GM12872 (cell line): ENCODE data around the gene VDAC1.

Experiments used
- CTCF ChIP-seq: IDR thresholded peaks from 3 replicates; pipeline ENCODE4 v1.5.1; 2011; ENCODE audit warnings: low read depth, mild to moderate bottlenecking, low read length, moderate library complexity; ENCODE audit not compliant: insufficient read depth

The VDAC1 gene

DNA sequence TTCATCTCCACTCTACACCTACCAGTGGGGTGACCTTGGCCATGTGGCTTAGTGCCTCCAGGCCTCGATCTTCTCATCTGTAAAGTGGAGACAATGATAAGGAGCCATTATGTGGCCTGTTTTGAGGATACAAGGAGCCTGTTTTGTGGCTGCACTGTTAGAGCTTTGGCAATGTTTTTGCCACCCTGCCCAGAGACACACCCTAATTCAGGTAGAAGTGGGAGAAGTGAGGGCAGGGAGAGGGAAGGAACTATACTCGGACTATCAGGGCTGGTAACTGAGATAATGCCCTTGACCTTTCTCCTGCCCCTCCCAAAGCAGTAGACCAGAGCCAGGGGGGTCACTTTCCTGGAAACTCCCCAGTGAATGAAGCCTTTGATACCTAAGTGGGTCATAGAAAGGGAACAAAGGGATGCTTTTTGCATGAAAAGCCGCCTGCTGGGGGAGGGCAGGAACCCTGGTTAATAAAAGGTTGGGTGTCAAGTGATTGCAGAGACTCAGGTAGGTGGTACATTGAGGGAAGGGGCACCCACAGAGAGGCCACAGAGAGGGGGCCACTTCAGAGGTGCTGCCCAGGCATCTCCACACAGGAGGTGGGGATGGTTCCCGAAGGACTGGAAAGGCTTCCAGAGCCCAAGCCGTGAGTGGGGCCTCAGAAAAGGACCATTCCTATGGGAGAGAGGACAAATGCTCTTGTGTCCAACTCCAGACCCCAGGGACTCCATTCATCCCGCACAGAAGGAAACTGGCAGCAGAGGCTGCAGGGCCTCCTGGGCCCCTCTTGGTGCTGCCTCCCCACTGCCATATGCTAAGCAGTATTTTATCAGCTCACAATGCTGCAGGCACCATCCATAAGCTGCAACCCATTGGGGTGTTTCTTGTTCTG is 42.3 kb upstream of the VDAC1 start:
- no peak for TF ChIP-seq CTCF

GRCh38 chr5:134046330-134046729 is 41.6 kb upstream of the VDAC1 start:
- no peak for TF ChIP-seq CTCF

DNA sequence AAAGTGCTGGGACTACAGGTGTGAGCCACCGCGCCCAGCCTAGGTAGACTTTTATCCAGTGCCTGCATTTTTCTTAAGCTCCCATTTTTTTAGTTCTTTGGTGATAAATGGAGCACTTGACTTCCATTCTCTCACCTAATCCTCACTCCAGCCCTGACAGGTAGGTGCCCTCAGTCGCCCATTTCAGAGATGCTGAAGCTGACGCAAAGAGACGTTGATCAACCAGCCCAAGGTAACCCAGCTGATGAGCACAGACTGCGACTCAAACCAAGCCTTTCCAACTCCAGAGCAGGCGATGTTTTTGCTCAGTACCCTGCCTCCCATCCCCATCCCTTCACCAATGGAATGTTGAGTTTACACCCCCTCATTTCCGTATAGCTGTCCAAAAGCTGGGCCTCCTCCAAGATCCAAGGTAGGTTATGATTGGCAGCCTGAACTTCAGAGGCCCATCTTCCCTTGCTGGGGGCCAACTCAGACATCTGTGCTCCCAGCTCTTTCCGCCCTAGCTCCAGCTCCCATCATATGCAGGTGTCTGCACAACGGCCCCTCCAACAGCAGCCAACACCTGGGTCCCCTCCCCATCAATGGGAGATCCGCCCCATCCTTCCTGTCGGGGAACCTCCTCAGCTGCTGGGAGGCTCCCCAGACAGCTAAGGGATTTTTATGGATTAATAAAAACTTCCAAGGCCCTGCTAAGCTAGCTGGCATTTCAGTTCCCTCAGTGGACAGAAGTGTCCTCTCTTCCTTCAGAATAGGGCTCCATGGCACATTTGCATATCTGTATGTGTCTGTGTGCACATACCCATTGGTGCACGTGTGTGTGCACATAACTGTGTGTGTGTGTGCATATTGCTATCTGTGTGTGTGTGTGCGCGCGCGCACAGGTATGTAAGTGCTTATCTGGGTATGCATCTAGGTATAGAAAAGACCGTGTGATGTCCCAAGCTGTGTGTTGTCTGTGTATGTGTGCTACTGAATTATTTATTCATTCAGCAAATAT is 39.3 kb upstream of the VDAC1 start:
- TF ChIP-seq CTCF, result no peak

GRCh38 chr5:134041570-134042411 is 37.0 kb upstream of the VDAC1 start:
- no peak for TF ChIP-seq CTCF

DNA sequence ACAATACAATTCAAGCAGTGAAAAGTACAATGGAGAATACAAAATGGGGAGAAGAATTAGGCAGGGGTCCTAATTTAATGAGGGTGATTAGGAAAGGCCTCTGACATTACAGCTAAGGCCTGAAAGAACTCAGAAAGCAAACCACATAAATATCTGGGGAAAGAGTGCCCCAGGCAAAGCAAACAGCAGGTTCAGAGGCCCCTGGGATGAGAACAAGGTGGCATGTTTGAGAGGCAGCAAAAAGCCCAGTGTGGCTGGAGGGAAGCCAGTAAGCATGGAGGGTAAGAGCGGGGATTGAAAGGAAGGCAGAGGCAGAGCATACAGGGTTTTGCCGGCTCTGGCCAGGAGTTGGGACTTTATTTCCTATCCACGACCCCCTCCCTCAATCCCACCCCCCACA is 33.4 kb upstream of the VDAC1 start:
- TF ChIP-seq CTCF, result no peak

- no peak for TF ChIP-seq CTCF
Measured at GRCh38 chr5:134037160-134037559, 32.4 kb upstream of the VDAC1 start.
